Measurements from ENCODE around the gene GALNT10. TPM values are rescaled to one million over a fixed set of nuclear protein-coding genes. Genes with fewer than 3 reads are reported as not detected.

The GALNT10 gene
- total and polyA plus RNA-seq, 2 of the 4 experiments (the other 2 are of a cell fraction), result 46.2 to 67.0 TPM

GRCh38 chr5:154377754-154378533 is 187.4 kb downstream of the GALNT10 start:
- H3K9me1 ChIP-seq (ENCODE audit: insufficient read depth, low read length), result peaks cover 25% of the 10 kb centered on the region
- intact Hi-C loops (cut with micrococcal nuclease), result no loop called here
- 100% methylated on average over 2 of the region's 4 CpGs; no CpG with 5 or more reads in 1 of the 2 experiments for WGBS, 2 experiments (ENCODE audit: extremely low coverage in 2 of 2, insufficient read length in 1 of 2)
- in situ Hi-C loops (cut with MboI; ENCODE audit: low sequenced_read_pairs), result no loop called here
- no peak for ATAC-seq (ENCODE audit: low read depth)
- peaks cover 28% of the 10 kb centered on the region for H3K36me3 ChIP-seq (ENCODE audit: control insufficient read depth, insufficient read depth, low read length)
- CTCF ChIA-PET, result no interaction called here
- no peak overlapping the region for H3K9ac ChIP-seq (ENCODE audit: low read depth, low read length)
- no peak overlapping the region for H3K18ac ChIP-seq (ENCODE audit: low read depth, low read length)
- no peak overlapping the region for H3K27ac ChIP-seq (ENCODE audit: insufficient read depth, low read length)
- no peaks in the 10 kb centered on the region for H3K27me3 ChIP-seq (ENCODE audit: control insufficient read depth, insufficient read depth, low read length)
- no peak overlapping the region for H3K56ac ChIP-seq (ENCODE audit: extremely low read depth, insufficient read depth, low read length)
- no peak overlapping the region for H4K5ac ChIP-seq (ENCODE audit: low read depth, low read length)
- H4K91ac ChIP-seq (ENCODE audit: insufficient read depth, low read depth, low read length), result no peak overlapping the region
- H3K14ac ChIP-seq (replicated peaks; ENCODE audit: low read depth, low read length), result no peak overlapping the region
- POLR2A ChIA-PET (ENCODE audit: unreplicated experiment), result no interaction called here
- H3K4me3 ChIP-seq (ENCODE audit: insufficient read depth, low read depth, low read length), result no peak overlapping the region
- H3K9me3 ChIP-seq (ENCODE audit: control insufficient read depth, insufficient read depth, low read length), result no peaks in the 10 kb centered on the region
- H3K79me1 ChIP-seq (ENCODE audit: low read depth in 1 of 2, low read length in 2 of 2), result peaks cover 5 to 20% of the 10 kb centered on the region in 2 experiments; a peak in 2 of 4 replicates
- no peak overlapping the region for H4K8ac ChIP-seq (ENCODE audit: low read depth in 2 of 2, low read length in 2 of 2)
- H2BK15ac ChIP-seq (ENCODE audit: low read depth, low read length), result no peak overlapping the region
- no peak overlapping the region for H2AK9ac ChIP-seq (replicated peaks; ENCODE audit: low read depth, low read length, poor library complexity)
- DNase-seq, result no peak
- no peak overlapping the region for H2BK120ac ChIP-seq (ENCODE audit: low read depth, low read length)
- BruUV-seq (replicated peaks), result no TSS peak
- no peak overlapping the region for H2AFZ ChIP-seq (replicated peaks; ENCODE audit: low read length, poor library complexity)
- no peak for TF ChIP-seq RFX5 (IDR thresholded peaks at IDR 0.05; ENCODE audit: low read depth, low read length)
- no peak for TF ChIP-seq POLR2A (IDR thresholded peaks at IDR 0.05; ENCODE audit: low read depth, low read length)
- TF ChIP-seq USF2 (IDR thresholded peaks at IDR 0.05; ENCODE audit: low read depth, low read length), result no peak
- TF ChIP-seq CHD1 (IDR thresholded peaks at IDR 0.05; ENCODE audit: low read depth, low read length), result no peak
- no peak for TF ChIP-seq FOS (IDR thresholded peaks at IDR 0.05; ENCODE audit: low read depth, low read length)
- no peak for TF ChIP-seq NFE2L2 (IDR thresholded peaks at IDR 0.05; ENCODE audit: low read depth, low read length)
- TF ChIP-seq RAD21 (IDR thresholded peaks at IDR 0.05; ENCODE audit: low read length), result no peak
- no peak for TF ChIP-seq CEBPB (IDR thresholded peaks at IDR 0.05; ENCODE audit: low read depth, low read length)
- TF ChIP-seq MAZ (IDR thresholded peaks at IDR 0.05; ENCODE audit: borderline replicate concordance, low read depth, low read length), result no peak
- TF ChIP-seq SMC3 (IDR thresholded peaks at IDR 0.05; ENCODE audit: low read depth, low read length), result no peak
- no peak for TF ChIP-seq ELK1 (IDR thresholded peaks at IDR 0.05; ENCODE audit: borderline replicate concordance, low read depth, low read length)
- no peak for TF ChIP-seq MAFK (IDR thresholded peaks at IDR 0.05; ENCODE audit: low read depth, low read length)
- TF ChIP-seq BHLHE40 (IDR thresholded peaks at IDR 0.05; ENCODE audit: low read depth, low read length), result no peak
- no peak for TF ChIP-seq CTCF (conservative IDR thresholded peaks at IDR 0.05; ENCODE audit: low read depth, low read length)
- TF ChIP-seq RCOR1 (IDR thresholded peaks at IDR 0.05; ENCODE audit: insufficient replicate concordance, low read length), result no peak
- TF ChIP-seq MXI1 (IDR thresholded peaks at IDR 0.05; ENCODE audit: borderline replicate concordance, low read depth, low read length), result no peak
- no peaks in the 10 kb centered on the region for H4K20me1 ChIP-seq (ENCODE audit: insufficient read depth, low read length)
- no peak overlapping the region for H2AK5ac ChIP-seq (ENCODE audit: low read depth, low read length)
- no peak overlapping the region for H3K4ac ChIP-seq (ENCODE audit: low read depth, low read length)
- H2BK5ac ChIP-seq (ENCODE audit: low read depth, low read length, poor library complexity, severe bottlenecking), result no peak overlapping the region
- peaks cover 4% of the 10 kb centered on the region for H3K4me1 ChIP-seq (ENCODE audit: control insufficient read depth, insufficient read depth, low read length)
- dilution Hi-C loops (cut with HindIII; ENCODE audit: low sequenced_read_pairs, unreplicated experiment), result no loop called here
- H3K23ac ChIP-seq (ENCODE audit: low read depth, low read length), result no peak overlapping the region
- no peak overlapping the region for H3K4me2 ChIP-seq (ENCODE audit: low read depth, low read length)
- H2BK20ac ChIP-seq (ENCODE audit: low read depth, low read length), result no peak overlapping the region

Data from IMR-90 (cell line).